ENCODE results near the gene RGS13. TPM values are rescaled to one million over a fixed set of nuclear protein-coding genes. Genes with fewer than 3 reads are reported as not detected.

Gene RGS13
- 80.4 and 83.0 TPM in 2 replicates for total RNA-seq (2014; rRNA removed; shearing (Covaris generic))
- total RNA-seq (2022), result 214 and 245 TPM in 2 replicates
- percentile 99 among the genes with signal in this experiment for Bru-seq, nascent RNA
- percentile 98 among the genes with signal in this experiment for BruChase-seq, experiment 1, labeled RNA remaining after a 6-hour chase
- percentile 98 among the genes with signal in this experiment for BruChase-seq, experiment 2, labeled RNA remaining after a 2-hour chase
- long read RNA-seq, transcript RGS13-201 (7 exons, 1,505 nt), result minor isoform, 85 of 319 reads
- long read RNA-seq, transcript RGS13-204 (6 exons, 1,518 nt), result major isoform, 172 of 319 reads
- long read RNA-seq, partial matches to known transcripts, result 26 of 319 reads
- long read RNA-seq, other reads (novel, unspliced or antisense), result 36 of 319 reads

- ChIA-PET CTCF (ENCODE audit: unreplicated experiment) (no interaction called here), POLR2A (interaction anchor here (1.2 to 10.3 kb wide), 3 partner anchors 7 to 174 kb away, joined by 3 to 211 read pairs (median 4); no protein-coding TSS in a partner anchor)
- Histone ChIP-seq H3K9me3 (ENCODE audit: low read length) (no peaks in the 10 kb centered on the region), H3K9me2 (ENCODE audit: insufficient read depth, low read length) (no peaks in the 10 kb centered on the region), H3K4me2 (ENCODE audit: low read length) (peak within 1 kb of the TSS; percentile 85), H3K36me3 (ENCODE audit: insufficient read depth, low read length) (peaks cover 36% of the 10 kb centered on the region), H3K4me1 (ENCODE audit: insufficient read depth, low read length, poor library complexity, severe bottlenecking) (peaks cover 65% of the 10 kb centered on the region), H3K4me3 (ENCODE audit: low read depth, low read length, poor library complexity, severe bottlenecking) (peak within 1 kb of the TSS; percentile 80), H4K20me1 (ENCODE audit: insufficient read depth, low read length) (peaks cover 7% of the 10 kb centered on the region; the same call in 1 of the 2 replicates), H2AFZ (ENCODE audit: low read length) (peak within 1 kb of the TSS; percentile 79), H3K79me2 (ENCODE audit: insufficient read depth, low read depth, low read length) (peaks cover 97% of the 10 kb centered on the region), H3K27ac (ENCODE audit: low read depth, low read length, poor library complexity, severe bottlenecking) (peak within 1 kb of the TSS; percentile 100)
- BruUV-seq (replicated peaks), result no TSS peak
- intact Hi-C loops (cut with micrococcal nuclease; ENCODE audit: unreplicated experiment), result loop anchor here (1.0 to 10.0 kb wide), 8 partner anchors 8 to 1649 kb away; partner anchors contain the start of genes CDC73, RGS18, RGS2 and RO60
- peak; percentile 61 for DNase-seq (ENCODE audit: low spot score)
- no peak for TF ChIP-seq CTCF (conservative IDR thresholded peaks at IDR 0.05; ENCODE audit: low read length)
- TF ChIP-seq EZH2phosphoT487 (IDR thresholded peaks at IDR 0.05; ENCODE audit: borderline replicate concordance, low read depth, low read length), result no peak
These were observed at the start of gene RGS13 for GRCh38 chr1:192635939-192636338. TSS of gene RGS13 (plus strand) at chr1:192636147. CDS start at chr1:192644335, 8,188 bp downstream.

GRCh38 chr1:192587386-192588266 is 48.3 kb upstream of the RGS13 start:
- Histone ChIP-seq H3K9me2 (ENCODE audit: insufficient read depth, low read length) (no peaks in the 10 kb centered on the region), H3K79me2 (ENCODE audit: insufficient read depth, low read depth, low read length) (no peaks in the 10 kb centered on the region), H3K4me1 (ENCODE audit: insufficient read depth, low read length, poor library complexity, severe bottlenecking) (no peaks in the 10 kb centered on the region), H3K9me3 (ENCODE audit: low read length) (no peaks in the 10 kb centered on the region), H3K36me3 (ENCODE audit: insufficient read depth, low read length) (no peaks in the 10 kb centered on the region), H3K27ac (ENCODE audit: low read depth, low read length, poor library complexity, severe bottlenecking) (no peak overlapping the region), H4K20me1 (ENCODE audit: insufficient read depth, low read length) (no peaks in the 10 kb centered on the region), H3K4me3 (ENCODE audit: low read depth, low read length, poor library complexity, severe bottlenecking) (no peak overlapping the region), H3K4me2 (ENCODE audit: low read length) (no peak overlapping the region), H2AFZ (ENCODE audit: low read length) (no peak overlapping the region)
- no TSS peak for BruUV-seq (replicated peaks)
- intact Hi-C loops (cut with micrococcal nuclease; ENCODE audit: unreplicated experiment), result no loop called here
- ChIA-PET POLR2A (no interaction called here), CTCF (ENCODE audit: unreplicated experiment) (no interaction called here)
- TF ChIP-seq EZH2phosphoT487 (IDR thresholded peaks at IDR 0.05; ENCODE audit: borderline replicate concordance, low read depth, low read length) (no peak), CTCF (conservative IDR thresholded peaks at IDR 0.05; ENCODE audit: low read length) (no peak)
- no peak for DNase-seq (ENCODE audit: low spot score)

All from OCI-LY7 (cell line).